Ureter (tissue), 1 donor: ENCODE data around the gene RANBP3L. TPM values are rescaled to one million over a fixed set of nuclear protein-coding genes. Genes with fewer than 3 reads are reported as not detected.
"Not testable (repeated sequence)": the region's sequence is repeated elsewhere in the genome, so short reads cannot be mapped to it uniquely, and the experiment has no call there.

Experiments
- DNase-seq: peaks from one replicate; pipeline ENCODE4 v3.0.0-alpha.2; 2020; ENCODE audit warnings: low spot score
- total RNA-seq: library from RNA; stranded (reverse); gene quantifications from one replicate; pipeline ENCODE4 v1.2.4, GENCODE V29; 2023
- donor health status: DM: yes; HTN: yes; CAD: no.

The RANBP3L gene
- total RNA-seq, 1 donor from 2014 or later: 8.1 TPM

GRCh38 chr5:36285837-36286615 is 15.7 kb downstream of the RANBP3L start:
- DNase-seq: no peak

- not testable (repeated sequence) for DNase-seq
Observed at GRCh38 chr5:36283775-36284174, 17.9 kb downstream of the RANBP3L start.

GRCh38 chr5:36281626-36282025 is 20.1 kb downstream of the RANBP3L start:
- no peak for DNase-seq

- no peak for DNase-seq
Observed at GRCh38 chr5:36279054-36279698, 22.5 kb downstream of the RANBP3L start.

GRCh38 chr5:36277521-36278176 is 24.1 kb downstream of the RANBP3L start:
- no peak for DNase-seq

- no peak for DNase-seq
Observed at GRCh38 chr5:36276864-36277263, 24.8 kb downstream of the RANBP3L start.

- DNase-seq: no peak
Observed at GRCh38 chr5:36273809-36274526, 27.7 kb downstream of the RANBP3L start.

- DNase-seq: no peak
Observed at GRCh38 chr5:36272136-36272690, 29.5 kb downstream of the RANBP3L start.

GRCh38 chr5:36270876-36271575 is 30.7 kb downstream of the RANBP3L start:
- DNase-seq: no peak

GRCh38 chr5:36270175-36270574 is 31.5 kb downstream of the RANBP3L start:
- no peak for DNase-seq

GRCh38 chr5:36269478-36269877 is 32.2 kb downstream of the RANBP3L start:
- no peak for DNase-seq

GRCh38 chr5:36267905-36268304 is 33.8 kb downstream of the RANBP3L start:
- DNase-seq: no peak

- no peak for DNase-seq
Observed at GRCh38 chr5:36264202-36264760, 37.4 kb downstream of the RANBP3L start.

- DNase-seq: no peak
Observed at GRCh38 chr5:36261186-36261585, 40.5 kb downstream of the RANBP3L start.

- no peak for DNase-seq
Observed at GRCh38 chr5:36253575-36253974, 48.1 kb downstream of the RANBP3L start.

GRCh38 chr5:36252722-36253365 is 48.9 kb downstream of the RANBP3L start:
- no peak for DNase-seq

GRCh38 chr5:36251218-36251617 is 50.5 kb downstream of the RANBP3L start:
- no peak for DNase-seq

- no peak for DNase-seq
Observed at GRCh38 chr5:36250427-36250826, 51.3 kb downstream of the RANBP3L start.

- no peak for DNase-seq
Observed at GRCh38 chr5:36246036-36246800, 55.5 kb downstream of the RANBP3L start.

- no peak for DNase-seq
Observed at GRCh38 chr5:36244076-36244475, 57.6 kb downstream of the RANBP3L start.
